CD4-positive, alpha-beta T cell treated with Interleukin-4 for 4 hours (primary cell): Measurements from ENCODE around the gene DISP3.

Source experiments
- DNase-seq: peaks from one replicate; pipeline ENCODE4 v3.0.0-alpha.2; 2020

The DISP3 gene

DNA sequence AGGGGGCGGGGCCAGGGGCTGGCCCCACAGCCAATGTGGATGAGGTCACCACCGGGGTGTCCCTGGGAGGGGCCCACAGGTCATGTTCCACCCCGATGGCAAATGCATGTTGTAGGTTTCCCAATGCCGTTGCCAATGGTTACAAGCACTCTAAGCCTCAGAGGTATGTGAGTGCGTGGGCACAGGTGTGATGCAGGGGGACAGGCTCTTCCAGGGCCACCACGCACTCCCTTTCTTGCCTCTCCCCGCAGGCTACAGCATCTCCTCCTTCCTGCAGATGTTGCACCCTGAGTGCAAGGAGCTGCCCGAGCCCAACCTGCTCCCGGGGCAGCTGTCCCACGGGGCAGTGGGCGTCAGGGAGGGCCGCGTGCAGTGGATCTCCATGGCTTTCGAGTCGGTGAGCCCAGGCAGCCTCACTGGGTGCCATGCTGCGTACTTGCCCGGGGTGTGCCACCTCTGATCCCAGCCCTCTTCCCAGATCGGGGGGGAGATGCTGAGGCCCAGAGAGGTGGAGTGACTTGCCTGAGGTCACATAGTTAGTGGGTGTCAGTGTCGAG, 52.4 kb downstream of the DISP3 start:
- no peak for DNase-seq

DNA sequence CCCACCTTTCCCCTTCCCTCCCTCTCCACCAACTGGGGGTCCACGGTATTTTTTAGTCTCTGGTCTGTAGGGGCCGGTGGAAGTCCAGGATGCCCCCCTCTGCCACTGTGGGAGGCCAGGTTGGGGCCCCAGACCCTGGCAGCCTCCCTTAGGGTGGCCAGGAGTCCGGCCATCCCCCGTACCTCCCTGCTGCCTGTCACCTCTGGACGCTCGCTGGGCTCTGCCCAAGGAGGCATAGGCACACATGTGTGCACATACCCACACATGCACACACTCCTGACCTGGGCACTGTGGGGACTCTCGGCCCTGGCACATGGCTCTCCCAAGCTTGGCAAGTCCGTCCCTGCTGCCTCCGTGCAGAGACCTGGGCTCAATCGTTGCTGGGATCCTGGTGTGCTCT, 53.0 kb downstream of the DISP3 start:
- no peak for DNase-seq

DNA sequence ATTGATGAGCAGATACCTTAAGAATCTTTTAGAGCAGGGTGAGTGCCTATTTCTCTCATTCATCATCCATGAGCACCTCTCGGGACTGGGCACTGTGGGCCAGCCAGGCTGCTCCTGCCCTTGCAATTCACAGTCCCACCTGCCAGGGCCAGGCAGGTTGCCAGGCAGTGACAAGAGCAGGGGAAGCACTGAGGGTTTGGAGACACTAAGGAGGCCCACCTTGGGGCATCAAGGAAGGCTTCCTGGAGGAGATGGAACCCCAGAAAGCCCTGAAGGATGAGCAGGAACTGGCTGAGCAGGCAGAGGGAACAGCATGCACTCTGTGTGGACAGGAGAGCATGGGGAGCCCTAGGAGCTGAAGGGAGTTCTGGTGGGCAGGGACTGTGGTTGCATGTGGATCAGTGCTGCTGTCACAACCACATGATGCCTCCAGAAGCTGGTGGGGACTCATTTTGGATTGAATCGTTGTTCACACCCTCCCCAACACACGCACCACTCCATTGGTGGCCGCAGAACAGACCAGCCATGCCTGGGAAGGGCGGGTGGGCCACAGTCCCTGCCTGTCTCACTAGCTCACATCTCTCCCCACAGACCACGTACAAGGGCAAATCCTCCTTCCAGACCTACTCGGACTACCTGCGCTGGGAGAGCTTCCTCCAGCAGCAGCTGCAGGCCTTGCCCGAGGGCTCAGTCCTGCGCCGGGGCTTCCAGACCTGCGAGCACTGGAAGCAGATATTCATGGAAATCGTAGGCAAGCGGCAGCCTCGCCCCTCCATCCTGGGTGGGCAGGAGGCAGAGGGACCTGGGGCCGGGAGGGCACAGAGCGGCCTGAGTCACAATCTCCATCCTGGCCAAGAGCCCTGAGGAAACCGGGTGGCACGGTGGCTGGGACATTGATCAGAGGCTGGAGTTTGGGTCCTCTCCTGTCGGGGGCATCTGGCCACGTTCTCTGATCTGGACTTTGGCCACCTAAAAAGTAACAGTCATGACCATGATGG, 55.1 kb downstream of the DISP3 start:
- DNase-seq = no peak

DNA sequence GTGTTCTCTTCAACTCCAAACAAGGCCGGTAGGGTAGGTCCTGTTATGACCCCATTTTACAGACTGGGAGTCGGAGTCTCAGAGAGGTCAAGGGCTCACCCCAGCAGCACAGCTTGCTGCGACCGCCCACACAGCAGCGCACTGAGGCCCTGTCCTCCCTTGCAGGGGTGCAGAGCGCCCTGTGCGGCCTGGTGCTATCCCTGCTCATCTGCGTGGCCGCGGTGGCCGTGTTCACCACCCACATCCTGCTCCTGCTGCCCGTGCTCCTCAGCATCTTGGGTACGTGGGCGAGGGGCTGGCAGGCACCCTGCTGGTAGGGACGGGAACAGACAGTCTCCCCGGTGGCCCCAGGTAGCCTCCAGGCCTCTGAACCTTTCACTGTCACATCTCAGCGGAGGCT, 55.9 kb downstream of the DISP3 start:
- no peak for DNase-seq

DNA sequence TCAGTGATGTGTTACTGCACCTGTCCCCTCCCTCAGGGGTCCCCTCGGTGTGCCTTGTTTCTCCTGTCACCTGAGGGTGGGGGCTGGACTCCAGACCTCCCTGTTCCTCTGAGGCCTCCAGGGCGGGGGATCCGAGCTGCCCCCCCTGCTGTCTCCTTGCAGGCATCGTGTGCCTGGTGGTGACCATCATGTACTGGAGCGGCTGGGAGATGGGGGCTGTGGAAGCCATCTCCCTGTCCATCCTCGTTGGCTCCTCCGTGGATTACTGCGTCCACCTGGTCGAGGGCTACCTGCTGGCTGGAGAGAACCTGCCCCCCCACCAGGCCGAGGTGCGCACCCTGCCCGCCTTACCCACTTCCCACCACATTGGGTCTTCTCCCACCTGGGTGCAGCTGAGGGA, 56.4 kb downstream of the DISP3 start:
- no peak for DNase-seq

DNA sequence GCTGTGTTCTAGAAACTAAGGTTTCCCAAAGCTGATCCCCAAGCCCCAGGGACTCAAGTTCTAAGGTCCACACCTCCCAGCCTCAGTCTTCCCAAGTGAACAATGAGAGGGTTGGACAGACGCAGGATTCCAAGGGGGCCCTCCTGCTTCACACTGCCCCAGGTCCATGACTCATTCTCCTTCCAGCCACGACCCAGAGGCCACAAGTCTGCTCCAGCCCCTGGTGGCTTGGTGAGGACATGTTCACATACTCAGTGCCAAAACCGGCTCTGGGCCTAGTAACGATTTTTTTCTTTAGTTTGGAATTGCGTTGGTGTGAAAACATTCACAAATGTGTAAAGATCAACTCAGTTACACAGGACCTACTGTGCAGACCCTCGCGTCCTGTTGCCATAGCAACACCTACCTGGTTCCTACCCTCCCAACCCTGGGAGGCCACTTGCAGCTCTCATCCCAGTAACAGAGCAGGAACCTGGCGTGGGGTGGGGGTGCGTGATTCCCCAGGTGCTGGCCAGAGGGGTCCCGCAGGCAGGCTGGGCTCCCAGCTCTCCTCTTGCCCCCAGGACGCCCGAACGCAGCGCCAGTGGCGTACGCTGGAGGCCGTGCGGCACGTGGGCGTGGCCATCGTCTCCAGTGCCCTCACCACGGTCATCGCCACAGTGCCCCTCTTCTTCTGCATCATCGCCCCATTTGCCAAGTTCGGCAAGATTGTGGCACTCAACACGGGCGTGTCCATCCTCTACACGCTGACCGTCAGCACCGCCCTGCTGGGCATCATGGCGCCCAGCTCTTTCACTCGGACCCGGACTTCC, 57.0 kb downstream of the DISP3 start:
- DNase-seq = no peak

DNA sequence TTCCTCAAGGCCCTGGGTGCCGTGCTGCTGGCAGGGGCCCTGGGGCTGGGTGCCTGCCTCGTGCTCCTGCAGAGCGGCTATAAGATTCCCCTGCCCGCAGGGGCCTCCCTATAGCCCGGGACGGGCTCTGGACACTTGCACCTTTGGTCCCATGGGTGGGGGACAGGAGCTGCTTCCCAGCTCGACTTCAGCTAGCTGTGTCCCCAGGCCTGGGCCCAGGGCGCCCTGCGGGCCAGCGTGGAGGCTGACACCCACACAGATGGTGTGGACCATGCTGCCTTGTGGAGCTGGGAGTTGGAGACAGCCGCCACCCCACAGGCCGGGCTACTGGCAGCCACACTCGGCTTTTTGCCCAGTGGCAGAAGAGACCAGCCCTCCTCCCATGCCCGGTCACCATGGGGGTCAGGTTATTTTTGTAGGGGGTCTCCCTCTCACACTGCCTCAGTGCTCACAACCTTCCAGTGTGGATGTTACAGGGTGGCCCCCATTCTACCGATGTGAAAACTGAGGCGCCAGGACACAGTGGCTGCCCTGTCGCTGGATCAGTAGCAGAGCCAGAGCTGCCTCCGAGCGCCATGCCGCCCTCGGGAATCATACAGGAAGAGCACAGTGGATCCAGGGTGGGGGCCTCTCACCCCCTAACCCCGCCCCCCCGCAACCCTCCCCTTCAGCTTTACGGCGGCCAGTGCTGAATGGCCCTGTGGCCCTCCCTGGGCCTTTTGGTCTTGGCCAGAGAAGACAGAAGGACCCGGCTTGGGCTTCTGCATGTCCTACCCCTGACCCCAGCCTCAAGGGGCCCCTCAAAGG, 57.8 kb downstream of the DISP3 start:
- DNase-seq = no peak

DNA sequence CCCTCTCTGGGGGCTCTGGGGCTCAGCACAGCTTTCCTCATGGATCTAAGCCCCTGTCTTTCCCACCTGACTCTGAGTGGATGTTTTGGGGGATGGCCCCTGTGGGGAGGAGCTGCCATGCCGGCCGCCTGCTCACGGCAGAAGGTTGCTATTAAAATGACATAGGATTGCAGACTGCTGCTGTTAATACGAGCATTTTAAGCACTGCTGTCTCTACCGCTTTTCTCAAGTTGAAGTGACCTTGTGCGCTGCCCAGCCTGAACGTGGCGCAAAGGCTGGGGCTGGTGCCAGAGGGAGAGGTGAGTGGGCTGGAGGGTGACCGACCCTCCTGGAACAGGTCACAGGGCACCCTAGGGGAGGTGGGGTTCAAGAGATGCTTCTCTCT, 58.4 kb downstream of the DISP3 start:
- no peak for DNase-seq

DNA sequence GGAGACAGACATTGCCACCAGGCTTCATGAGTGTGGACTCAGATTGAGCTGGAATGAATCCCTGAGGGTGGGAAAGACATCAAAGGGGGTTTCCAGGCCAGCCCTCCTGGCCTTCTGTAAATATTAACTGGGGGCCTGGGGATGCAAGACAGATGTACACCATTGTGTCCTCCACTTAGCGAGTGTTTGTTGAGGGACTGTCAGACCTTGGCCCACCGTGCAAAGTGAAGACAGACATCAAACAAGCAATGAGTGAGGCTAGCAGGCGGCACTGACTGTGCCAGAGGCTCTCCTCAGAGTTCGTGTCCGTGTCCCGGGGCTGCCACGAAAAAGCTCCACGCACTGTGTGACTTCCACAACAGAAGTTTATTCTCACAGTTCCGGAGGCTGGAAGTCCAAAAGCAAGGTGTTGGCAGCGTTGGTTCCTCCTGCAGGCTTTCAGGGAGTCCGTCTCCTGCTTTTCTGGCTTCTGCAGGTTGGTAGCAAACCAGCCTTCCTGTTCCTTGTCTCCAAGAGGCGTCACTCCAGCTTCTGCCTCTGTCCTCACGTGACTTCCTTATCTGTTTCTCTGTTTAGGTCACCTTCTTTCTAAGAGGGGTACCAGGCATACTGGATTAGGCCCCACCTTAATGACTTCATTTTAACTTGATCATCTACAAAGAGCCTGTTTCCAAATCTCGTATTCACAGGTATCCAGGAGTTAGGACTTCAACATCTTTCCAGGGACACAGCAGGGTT, 59.1 kb downstream of the DISP3 start:
- DNase-seq = no peak

DNA sequence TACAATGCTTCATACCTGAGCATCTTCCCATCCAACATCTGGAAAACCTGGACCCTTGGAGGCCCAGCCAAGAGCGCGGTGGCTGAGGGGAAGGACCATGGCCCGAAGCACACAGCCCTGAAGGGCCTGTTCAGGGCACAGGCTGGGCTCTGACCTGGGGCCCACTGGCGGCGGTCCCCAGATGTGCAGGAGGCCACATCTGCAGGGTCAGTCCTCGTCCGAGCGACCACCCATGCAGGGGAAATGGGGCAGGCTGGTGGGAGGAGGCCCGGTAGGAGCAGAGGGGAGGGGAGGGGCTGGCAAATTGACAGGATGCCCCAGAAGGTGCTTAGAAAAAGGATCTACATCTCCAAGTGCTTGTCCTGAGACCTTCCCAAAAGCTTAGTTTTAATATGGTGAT, 59.9 kb downstream of the DISP3 start:
- DNase-seq = no peak

DNA sequence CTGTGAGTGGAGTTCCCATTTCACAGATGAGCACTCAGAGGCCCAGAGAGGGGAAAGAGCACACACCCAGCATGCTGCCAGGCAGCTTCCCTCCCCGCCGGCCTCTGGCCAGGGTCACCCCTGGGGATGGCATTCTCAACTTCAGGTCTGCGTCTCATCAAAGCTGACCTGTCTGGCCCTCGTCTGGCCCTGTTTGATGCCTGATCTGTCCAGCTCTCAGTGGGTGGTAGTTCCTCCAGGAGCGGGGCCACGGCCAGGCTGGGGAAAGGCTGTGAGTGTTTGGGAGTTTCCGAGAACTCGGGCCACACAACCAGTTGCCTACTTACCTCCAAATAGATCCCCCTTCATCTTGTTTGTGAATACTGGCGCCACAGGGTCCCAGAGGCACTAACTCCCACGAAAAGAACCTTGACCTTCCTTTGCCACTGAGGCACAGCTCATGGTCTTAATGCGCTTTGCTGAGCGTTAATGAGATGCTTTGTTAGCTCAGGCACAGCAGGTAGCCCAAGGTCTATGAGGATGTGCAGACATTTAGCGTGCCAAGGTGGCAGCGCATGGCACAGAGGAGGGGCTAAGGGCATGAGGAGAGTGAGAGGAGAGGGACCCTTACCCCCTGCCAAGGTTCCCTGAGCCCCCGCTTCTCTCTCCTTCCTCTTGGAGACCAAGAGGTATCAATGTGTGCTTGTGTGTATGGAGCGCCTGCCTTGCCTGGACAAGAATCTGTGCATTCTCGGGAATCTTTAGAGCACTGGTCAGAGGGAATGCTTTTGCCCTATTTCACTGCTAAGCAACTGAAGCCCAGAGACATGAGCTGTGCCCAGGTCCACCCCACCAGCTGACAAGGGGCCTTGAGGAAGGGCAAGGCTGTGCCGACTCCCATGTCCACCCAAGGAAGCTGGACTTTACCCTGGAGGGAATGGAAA, 61.2 kb downstream of the DISP3 start:
- no peak for DNase-seq

DNA sequence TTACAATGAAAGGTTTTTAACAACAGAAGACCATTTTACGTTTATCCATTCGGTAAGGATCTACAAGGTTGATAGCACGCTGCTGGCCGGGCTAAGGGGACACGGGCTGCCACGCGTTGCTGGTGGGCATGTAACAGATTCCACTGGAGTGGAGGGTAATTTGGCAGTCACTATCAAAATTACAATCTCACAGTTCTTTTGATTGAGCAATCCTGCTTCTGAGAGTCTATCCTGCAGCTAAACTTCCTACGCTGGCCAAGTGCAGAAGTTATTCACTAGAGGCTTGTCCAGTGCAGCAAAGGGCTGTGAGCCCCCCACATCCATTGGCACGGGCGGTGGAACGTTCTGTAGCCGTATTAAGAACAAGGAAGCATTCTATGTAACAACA, 61.8 kb downstream of the DISP3 start:
- no peak for DNase-seq

DNA sequence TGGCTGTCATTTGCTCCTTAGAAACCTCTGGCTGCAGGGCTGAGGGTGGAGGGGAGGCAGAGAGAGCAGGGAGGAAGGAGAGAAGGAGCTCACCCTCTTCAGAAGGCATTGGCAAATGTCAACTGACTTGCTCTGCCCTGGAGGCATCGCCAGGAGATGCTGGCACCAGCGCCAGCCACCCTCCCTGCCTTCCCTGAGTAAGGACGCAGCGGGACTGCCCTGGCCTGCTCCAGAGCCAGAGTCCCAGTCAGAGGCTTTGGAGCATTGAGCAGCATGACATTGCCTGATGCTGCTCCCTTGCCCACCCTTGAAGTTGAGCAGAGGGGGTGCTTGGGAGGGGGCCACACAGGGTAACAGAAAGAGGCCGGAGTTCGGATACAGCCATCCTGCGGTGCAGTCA, 62.3 kb downstream of the DISP3 start:
- no peak for DNase-seq

DNA sequence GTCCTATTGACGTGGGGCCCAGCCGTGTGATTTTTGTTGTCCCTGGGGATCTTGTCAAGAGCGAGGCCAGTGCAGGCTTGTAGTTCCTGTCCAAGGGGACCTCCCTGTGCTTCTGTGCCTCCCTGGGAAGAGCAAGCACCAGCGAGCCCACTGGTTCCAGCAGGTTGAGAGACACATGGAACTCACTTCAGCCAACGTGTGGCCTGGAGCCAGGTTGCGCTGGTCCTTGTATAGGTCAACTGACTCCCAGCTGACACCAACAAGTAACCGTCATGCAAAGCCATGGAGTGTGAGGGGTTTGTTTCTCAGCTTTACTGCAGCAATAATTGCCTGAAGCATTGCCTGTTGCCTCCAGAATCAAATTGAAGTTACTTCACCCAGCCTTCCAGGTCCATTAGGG, 63.0 kb downstream of the DISP3 start:
- no peak for DNase-seq

DNA sequence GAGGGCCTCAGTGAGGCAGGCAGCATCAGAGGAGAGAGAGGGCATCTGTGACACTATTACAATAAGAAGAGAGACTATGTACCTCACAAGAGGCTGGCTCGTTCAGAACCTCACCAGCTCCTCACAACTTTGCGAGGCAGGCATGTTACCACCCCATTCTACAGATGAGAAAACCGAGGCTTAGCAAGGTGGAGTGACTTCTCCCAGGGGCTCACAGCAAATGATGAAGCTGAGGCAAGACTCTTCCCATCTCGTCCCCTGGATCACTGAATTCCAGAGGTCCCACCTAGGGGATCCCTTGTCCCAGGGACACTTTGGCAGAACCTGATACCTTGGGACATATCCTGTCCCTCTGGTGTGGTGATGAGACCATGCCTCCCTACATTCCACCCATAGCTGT, 64.4 kb downstream of the DISP3 start:
- no peak for DNase-seq

DNA sequence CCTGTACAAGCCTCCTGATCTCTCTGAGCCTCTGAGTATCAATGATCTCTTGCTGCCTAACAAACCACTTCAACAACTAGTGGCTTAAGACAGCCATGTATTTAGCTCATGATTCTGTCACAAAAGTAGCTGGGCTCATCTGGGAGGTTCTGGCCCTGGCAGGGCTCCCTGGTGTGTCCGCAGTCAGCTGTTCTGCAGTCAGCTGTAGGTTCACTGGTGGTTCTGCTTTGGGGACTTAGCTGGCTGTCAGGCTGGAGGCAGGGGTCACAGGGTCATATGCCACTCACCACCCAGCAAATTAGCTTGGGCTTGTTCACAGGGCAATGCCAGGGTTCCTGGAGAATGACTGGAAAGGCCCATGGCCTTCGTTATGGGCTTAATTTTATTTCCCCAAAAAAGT, 64.8 kb downstream of the DISP3 start:
- DNase-seq = no peak

DNA sequence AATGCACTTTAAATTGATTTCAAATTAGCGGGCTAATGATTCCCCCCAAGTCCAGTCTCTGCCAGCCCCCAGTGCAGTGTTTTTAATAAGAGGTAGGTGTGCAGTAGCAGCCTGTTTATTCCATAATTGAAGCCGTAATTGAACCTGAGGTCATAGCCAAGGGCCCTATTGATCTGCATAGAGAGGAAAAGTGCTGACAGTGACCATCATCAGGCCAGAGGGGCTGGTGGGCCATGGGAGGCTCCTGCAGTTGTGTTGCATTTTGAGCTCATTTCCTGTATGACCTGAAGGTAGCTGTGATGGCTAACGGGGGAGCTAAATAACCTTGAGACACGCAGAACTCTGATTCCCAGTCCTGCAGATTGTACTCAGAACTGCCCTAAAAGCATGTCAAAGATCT, 67.5 kb downstream of the DISP3 start:
- no peak for DNase-seq

DNA sequence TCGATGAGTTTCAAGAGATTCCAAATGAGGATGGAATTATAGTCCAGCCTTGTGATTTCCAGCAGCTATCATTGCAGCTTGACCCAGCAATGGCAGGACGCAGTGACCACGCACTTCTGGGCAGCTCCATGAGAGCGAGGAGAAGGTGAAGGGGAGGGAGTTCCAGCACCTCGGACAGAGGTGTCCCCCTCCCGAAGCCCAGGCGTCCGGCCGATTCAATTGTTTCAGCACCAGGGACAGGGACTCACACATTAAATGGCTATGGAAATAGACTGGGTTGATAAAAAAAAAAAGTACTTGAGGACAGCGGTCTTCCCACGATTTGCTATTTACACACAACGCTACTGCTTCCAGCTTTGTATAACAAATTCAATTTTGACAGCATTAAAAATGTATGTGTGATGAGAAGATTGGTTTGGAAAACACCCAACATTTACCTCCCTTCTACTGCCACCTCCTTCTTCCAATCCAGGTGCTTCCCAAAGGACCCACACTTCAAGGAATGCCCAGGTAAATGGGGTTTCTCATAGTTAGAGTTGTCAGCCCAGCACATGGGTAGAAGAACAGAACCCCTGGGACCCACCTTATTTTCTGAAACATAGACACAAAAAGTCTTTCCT, 71.8 kb downstream of the DISP3 start:
- DNase-seq = no peak

DNA sequence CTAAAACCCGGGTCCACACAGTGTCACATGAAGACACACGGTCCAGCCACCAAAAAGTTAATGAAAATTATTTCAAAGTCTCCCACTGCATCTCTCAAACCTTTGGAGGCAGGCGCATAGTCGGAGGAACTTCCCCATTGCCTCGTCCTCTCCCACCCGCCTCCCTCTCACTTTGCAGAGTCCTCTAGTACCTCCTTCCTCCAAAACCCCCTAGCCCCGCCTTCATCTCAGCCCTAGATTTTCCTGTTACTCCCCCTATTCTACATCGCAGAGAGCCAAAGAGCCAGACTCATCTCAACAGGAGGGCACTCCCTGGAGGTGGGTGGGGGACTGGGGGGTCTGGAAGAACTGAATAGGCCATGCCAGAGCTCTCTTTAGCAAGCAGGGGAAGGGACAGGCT, 79.3 kb downstream of the DISP3 start:
- DNase-seq = no peak

DNA sequence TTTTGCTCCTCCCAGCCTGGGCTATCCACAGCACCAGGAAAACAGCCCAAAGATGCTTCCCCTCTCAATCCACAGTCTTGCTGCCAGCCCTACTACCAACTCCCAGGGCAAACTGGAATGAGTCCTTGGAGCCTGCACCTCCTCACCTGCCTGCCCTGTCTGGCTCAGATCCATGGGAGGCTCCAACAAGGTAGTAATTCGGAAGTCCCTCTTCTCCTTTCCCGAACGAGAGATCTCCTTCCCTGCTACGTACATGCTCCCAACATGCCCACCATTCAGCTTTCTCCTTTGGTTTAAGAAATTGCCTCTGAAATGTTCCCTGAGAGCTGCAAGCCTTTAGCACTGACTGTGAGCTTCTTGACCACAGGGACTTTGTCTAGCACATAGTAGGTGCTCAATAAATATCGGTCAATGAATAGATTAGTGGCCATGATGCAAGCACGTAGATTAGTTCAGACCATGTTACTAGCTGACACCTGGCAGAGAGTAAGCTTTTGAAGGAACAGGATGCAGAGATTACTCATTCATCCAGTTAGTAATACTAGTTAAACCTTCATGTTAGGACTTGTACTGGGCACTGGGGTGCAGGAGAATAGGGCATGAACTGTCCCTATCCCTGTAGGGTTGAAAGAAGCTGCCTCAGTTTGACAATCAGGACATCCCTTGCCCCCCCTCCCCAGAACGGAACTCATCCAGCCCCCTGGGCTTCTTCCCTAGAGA, 80.1 kb downstream of the DISP3 start:
- no peak for DNase-seq
